NCI-H345 (cell line): ENCODE results near the gene PRKG1.
"Not testable (repeated sequence)": the region's sequence is repeated elsewhere in the genome, so short reads cannot be mapped to it uniquely, and the experiment has no call there.

Experiments
- DNase-seq: peaks from one replicate; lab custom pipeline; 2025; lab: John Stamatoyannopoulos, UW

The PRKG1 gene

GRCh38 chr10:51227897-51228713, 153.8 kb downstream of the PRKG1 start:
- DNase-seq: no peak

GRCh38 chr10:51228714-51229100, 154.4 kb downstream of the PRKG1 start:
- DNase-seq: no peak

DNA sequence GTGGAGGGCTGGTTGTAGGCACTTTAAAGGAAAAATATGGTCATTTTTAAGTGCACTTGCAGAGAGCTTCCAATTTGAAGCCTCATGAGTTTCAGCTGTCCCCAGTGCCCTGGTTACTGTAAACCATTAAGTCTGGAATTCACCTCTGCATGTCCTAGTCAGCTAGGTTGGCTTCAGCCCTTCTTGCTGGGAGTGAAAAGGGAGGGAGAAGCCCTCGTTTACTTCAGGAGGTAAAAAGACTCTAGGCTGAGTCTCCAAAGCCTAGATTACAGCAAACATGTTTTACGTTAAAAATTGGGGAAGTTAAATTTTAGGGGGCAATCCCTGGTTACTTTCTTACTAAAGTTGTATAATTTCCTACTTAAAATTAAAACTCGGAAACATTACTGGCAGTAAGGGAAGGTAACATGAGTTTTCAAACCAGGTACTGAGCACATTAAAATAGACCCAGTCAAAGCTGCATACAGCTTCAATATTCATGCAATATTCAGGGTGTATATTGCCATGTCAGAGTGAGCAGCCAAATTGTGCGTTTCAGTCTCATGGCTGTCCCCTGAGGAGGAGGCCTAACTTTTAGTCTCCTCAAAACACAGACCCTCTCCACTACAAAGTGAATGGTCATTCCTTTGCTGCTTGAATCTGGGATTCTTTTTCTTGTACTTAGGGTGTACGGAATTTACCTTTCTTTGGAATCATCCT, 156.7 kb downstream of the PRKG1 start:
- DNase-seq: no peak

DNA sequence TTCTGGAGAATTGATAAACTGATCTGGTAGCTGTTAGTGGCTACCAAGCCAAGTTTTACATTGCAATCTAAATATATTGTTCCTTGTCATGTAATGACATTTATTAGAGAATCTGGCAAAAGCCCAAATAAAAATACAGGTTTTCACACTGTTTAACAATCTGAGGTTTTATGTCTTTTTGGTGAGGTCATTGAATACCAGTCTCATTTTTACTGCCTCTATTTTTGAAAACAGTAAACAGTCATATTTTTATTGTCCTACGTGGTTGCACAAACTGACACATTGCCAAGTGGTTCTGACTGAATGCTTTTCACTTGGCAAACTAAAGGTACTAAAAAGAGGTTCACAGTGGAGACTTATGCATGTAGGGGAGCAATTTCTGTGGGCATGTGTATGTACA, 157.5 kb downstream of the PRKG1 start:
- no peak for DNase-seq

- DNase-seq: no peak
Observed at GRCh38 chr10:51233337-51234100, 159.2 kb downstream of the PRKG1 start.

DNA sequence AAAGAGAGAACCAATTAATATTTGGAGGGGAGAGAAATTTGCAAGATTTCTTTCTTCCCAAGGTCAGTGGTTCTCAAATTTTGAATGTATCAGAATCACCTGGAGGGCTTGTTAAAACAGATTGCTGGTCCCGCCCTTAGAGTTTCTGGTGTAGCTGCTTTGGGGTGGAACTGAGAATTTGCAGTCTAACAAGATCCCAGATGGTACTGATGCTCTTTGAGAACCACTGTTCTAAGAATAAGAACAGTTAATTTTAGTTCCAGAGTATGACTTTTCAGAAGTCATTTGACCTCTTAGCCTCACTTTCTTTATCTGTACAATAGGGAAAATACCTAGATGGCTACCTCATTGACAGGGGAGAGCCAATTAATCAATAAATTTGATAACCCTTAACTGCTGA, 161.6 kb downstream of the PRKG1 start:
- DNase-seq: no peak

- no peak for DNase-seq
Observed at GRCh38 chr10:51239006-51239405, 164.7 kb downstream of the PRKG1 start.

GRCh38 chr10:51241461-51241860, 167.2 kb downstream of the PRKG1 start:
- no peak for DNase-seq

- no peak for DNase-seq
Observed at GRCh38 chr10:51242393-51242792, 168.1 kb downstream of the PRKG1 start.

DNA sequence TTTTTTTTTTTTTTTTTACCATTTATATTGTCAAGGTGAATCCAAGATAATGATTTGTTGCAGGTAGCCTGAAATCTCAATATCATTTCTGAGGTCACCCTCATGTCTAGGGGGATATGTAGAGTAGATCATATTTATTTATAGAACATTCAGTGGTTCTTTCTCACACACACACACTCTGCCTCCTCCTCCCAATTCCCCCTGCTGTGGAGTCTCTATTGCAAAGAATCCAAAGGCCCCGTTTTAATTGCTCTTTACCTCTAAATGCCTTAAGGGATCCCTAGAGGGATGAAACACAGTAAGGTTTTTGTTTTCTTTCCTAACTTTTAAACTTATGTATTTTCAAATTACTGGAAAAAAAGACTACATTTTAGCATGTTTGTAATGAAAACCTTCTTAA, 170.0 kb downstream of the PRKG1 start:
- no peak for DNase-seq

DNA sequence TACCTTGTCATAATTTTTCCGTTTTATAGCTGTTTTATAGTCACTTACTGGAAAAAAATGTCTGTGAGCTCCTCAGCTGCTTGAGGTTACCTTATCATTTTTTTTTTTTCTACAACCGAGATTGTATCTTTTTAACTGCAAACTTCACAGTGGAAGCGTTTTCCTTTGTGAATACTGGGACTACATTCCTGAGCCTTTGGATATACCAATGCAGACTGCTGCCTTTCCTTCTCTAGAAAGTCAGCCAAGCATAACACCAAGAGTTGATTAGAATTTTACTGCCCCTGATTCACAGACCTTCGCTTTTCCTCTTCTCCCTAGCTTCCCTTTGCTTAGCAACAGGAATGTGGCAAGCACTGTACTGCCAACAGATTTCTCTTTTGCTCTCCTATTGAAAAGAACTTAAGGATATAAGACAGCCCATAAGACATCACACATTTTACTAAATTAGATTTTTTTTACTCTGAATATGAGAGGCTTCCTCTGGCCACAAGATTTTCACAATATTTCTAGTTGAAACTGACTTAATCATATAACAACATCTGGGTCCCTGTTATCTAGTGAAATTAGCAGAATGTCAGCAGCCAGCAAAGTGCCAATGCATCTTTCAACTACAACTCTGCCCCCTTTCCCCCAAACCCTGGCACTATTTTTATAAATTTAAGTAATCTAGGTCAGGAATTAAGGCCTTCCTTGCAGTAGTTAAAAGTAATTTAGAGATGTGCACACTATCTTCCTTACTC, 170.6 kb downstream of the PRKG1 start:
- no peak for DNase-seq

- DNase-seq: peak; percentile 29
Observed at GRCh38 chr10:51246156-51246555, 171.9 kb downstream of the PRKG1 start.

- DNase-seq: no peak
Observed at GRCh38 chr10:51250278-51250920, 176.1 kb downstream of the PRKG1 start.

- no peak for DNase-seq
Observed at GRCh38 chr10:51251110-51251509, 176.8 kb downstream of the PRKG1 start.

DNA sequence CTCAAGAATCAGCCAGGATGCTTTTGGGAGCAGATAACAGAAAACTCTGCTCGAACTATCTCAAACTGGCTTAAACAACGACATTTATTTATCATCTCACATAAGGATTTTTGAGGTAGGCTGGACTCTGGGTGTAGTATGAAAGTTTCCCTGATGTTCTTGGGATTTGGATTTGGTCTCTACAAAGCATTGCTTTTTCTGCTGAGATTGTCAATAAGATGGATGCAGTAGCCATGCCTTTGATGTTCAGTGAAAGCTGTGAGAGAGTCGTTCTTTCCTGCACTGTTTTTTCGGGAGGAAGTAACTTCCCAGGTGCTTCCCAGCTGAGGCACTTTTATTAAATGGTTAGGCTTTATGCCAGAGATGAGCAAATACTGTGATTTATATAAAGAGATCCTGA, 181.1 kb downstream of the PRKG1 start:
- DNase-seq: no peak

GRCh38 chr10:51257511-51258248, 183.4 kb downstream of the PRKG1 start:
- no peak for DNase-seq

GRCh38 chr10:51260376-51260775, 186.1 kb downstream of the PRKG1 start:
- DNase-seq: no peak

DNA sequence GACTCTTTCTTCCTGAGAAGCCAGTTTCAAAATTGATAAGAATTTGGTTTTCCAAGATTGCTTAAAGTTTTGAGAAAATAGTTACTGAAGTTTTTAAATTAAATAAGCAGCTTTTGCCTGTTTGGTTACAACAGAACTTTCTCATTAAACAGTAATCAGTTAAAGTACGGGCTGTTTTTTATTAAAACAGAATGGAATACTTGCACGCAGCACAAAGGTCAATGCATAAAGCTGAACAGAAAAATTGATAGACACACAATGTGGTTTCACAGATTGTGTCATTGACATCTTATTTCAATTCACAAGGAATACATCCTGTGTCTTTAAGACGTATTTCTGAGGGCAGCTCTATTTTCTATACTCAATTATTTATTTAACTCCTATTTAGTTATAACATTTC, 192.2 kb downstream of the PRKG1 start:
- DNase-seq: no peak

- DNase-seq: not testable (repeated sequence)
Observed at GRCh38 chr10:51267980-51268570, 193.8 kb downstream of the PRKG1 start.

GRCh38 chr10:51269821-51270220, 195.5 kb downstream of the PRKG1 start:
- DNase-seq: no peak
